ENCODE results near the gene DPP4.

The DPP4 gene

DNA sequence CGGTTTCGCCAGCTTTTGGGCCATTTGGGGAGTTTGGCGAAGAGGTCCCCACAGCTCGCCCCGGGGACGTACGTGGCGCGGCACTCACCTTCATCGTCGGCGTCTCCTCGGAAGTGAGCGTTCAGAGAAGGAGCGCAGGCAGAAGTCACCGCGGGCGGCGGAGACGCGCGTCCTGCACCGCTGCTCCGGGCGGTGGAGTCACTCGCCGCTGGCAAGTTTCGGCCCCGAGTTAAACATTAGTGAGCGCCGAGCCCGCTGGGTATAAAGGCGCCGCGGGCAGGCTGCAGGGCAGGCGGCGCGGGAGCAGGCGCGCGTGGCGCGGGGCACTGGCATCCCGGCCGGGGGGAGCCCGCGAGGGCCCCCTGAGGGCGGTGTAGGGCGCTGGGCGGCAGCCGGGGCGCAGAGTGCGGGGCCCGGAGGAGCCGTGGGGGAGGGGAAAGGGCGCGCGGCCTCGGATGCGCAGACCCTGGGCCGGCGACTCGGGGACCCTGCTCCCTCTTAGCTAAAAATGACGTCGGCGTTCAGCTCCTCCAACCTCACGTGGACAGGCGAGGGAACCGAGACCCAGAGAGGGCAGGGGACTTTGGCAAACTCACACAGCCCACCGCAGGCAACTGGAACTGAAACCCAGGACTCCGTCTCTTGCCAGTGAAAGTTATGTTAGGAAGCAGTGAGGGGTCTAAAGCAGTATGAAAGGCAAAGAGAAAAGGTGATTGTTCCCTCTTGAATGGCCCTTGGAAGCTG, at the start of gene DPP4:
TSS of gene DPP4 (minus strand) at position 328 of the 744 bp plus-strand sequence. CDS start at position 94, 234 bp downstream.
- DNase-seq, result peak; percentile 65

- DNase-seq, result no peak
Measured at GRCh38 chr2:162118166-162119031, 44.4 kb upstream of the DPP4 start.

DNA sequence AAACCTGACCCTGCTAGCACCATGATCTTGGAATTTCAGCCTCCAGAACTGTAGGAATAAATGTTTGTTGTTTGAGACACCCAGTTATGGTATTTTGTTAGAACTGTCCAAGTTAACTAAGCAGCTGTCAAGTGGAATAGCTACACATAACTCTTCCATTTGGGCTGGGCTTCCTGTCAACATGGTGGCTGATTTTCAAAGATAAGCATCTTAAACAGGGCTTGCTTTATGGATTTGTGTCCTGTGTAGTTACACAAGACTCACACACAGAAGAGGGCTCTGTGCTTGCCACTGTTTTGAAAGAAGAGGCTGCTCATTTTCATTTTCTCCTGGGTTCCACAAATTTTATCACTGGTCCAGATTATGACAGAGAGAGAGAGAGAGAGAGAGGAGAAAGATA, 42.3 kb upstream of the DPP4 start:
- no peak for DNase-seq

DNA sequence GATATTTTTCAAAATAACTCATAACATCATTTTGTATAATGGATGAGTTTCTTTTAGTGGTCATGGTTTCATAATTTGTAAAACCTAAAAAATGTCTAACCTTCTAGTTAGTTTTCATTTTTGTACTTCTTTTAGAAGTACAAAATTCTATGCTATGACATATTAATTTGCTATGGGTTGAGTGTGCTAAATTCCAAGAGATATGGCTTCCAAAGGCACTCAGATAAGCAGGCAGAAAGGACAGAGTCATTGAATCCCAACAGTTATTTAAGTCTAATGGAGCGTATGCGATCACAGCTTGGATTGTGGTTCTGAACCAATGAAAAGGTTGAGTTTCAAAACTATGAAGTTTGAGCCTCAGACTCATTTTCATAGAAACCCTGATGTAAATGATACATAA, 41.1 kb upstream of the DPP4 start:
- DNase-seq, result no peak

GRCh38 chr2:162114271-162114670, 40.3 kb upstream of the DPP4 start:
- no peak for DNase-seq

- DNase-seq, result peak; percentile 14
Measured at GRCh38 chr2:162113776-162114168, 39.8 kb upstream of the DPP4 start.

DNA sequence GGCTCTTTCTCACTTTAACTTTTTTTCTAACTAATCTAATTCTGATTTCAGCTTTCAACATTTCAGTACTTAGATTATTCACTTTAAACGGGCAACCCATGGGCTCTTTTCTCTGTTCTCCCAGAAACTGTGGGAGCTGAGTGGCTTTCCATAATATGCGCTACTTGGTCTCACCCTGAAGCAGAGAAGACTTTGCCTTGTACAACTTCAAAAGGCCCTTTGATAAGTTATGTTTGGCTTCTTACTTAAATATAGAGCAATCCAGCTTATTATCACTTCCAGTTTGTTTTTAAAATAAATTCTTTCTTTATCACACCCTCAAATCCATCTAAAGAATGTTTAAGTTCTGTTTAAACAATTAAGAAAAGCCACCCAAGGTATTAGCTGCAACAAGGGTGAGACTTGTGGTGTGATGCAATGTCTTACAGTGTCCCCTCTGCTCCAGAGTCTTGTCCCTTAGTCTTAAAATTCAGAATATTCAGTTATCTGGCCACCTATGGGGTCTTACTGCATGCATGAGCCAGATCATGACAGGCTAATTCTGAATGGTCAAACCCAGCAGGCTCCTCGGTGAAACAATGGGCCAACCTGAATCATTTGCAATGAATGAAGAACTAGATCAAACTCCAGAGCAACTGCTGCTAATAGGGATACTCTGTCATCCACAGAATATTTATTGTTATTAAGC, 39.2 kb upstream of the DPP4 start:
- no peak for DNase-seq

DNA sequence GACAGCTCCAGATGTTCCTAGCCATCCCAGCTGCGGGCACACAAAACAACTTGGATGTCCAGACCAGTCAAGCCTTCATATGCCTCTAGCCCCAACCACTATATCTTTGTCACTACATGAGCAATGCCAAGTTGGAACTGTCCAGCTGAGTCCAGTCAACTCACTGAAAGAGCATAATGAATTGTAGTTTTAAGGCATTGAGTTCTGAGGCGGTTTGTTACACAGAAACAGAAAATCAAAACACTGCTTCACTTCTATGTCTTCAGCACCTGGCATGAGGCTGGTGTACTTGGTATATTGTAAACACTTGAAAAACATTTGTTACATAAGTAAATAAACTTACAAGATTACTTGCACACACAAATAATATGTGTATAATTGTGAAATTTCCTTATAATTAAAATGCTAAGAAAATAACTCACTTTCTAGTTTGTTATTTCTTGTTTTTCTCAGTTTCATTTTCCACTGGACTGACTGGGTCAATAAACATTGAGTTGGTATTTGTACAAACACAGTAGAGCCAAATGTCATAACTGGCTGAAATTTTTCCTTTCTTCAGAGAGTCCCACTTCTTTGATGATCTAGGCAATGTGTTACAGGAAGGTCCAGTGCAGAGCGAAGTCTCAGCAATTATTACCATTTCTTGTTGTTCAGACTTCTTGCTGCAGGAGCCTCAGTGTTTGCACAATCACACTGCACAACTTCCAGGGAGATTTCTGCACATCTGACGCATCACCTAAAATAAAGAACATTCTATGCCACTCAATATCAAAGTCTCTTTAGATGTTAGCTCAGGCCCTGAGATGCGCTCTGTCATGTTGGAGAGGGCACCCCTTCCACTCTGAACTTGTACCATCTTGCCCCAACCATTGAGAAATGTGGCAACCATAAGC, 38.2 kb upstream of the DPP4 start:
- no peak for DNase-seq

DNA sequence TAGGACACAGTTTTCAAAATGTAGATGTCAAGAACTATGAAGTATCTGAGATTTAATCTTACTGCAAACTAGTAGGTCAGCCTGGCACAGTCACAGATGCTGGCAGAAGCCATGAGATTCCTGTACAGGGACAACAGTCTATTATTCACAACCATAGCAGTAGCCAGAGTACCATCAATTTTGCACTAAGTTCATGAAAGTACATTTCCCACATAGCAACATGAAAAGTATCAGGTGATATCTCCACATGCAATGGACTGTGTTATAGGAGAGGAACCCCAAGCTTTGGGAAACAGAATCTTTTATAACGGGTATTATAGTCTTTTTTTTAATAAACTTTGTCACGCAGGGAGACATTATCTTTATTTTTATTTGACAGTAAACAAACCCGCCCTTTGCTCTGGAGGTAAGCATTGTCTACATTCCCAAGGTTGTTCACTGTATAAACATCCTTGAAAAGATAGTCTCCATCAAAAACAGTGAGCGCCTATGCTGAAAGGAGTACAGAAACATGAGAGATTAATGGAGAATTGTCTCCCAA, 33.4 kb upstream of the DPP4 start:
- DNase-seq, result no peak

- no peak for DNase-seq
Measured at GRCh38 chr2:162106746-162107145, 32.7 kb upstream of the DPP4 start.

- no peak for DNase-seq
Measured at GRCh38 chr2:162106146-162106551, 32.1 kb upstream of the DPP4 start.

DNA sequence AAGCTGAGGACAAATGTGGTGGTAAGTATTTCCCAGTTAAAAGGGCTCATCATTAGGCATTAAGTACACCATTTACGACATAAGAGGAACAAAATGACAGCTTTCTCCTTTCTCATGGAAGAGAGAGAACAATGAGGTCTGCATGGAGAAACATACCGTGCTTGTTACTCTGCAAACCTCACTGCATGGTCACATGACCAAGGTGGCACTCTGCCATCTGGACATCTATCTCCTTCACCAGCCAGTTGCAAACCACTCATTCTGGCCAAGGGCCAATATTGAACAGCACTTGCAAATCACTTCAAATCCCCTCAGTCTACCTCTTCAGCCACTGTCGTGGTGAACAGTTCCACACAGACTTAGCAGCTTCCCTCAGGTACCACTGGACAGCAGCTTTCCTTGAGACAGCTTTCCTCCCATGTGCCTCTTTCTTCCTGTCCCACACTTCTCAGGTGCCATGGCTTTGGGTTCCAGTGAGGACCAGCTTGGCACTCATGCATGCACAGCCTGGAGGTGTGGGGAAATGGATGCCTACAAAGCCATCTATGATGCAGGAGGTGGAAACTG, 29.5 kb upstream of the DPP4 start:
- DNase-seq, result no peak

DNA sequence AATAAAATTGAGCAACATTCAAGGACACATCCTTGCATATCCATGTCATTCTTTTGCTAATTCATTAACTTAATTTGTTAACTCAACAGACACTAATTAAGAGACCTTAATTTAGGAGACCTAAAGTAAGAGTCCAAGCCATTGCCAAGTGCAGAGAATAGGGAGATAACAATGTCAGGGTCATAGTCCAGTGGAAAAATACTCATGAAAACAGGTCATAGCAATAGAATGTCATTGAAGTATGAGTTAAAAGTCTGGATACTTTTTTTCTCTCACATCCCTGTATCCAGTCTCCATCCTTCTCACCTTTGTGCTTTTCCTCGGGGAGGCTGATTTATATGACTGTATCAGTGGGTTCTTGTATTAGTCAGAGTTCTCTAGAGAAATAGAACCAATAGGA, 26.6 kb upstream of the DPP4 start:
- DNase-seq, result no peak

DNA sequence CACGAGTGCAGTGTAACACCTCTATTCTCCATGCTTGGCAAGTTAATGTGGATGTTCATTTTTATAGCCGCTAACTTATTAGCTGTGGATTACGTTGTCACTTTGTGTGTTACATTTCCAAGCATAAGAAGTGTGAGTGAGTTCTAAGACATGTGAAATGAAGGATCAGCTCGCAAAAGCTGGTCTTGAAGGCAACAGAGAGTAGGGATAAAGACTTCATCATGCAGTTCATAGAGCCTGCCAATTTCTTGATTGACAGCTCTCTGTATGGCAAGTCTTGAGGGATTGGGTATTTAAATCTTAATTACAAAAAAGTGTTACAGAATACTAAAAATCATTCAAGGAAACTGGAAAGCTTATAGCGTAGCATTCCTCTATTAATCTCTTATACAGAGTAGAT, 25.8 kb upstream of the DPP4 start:
- no peak for DNase-seq

DNA sequence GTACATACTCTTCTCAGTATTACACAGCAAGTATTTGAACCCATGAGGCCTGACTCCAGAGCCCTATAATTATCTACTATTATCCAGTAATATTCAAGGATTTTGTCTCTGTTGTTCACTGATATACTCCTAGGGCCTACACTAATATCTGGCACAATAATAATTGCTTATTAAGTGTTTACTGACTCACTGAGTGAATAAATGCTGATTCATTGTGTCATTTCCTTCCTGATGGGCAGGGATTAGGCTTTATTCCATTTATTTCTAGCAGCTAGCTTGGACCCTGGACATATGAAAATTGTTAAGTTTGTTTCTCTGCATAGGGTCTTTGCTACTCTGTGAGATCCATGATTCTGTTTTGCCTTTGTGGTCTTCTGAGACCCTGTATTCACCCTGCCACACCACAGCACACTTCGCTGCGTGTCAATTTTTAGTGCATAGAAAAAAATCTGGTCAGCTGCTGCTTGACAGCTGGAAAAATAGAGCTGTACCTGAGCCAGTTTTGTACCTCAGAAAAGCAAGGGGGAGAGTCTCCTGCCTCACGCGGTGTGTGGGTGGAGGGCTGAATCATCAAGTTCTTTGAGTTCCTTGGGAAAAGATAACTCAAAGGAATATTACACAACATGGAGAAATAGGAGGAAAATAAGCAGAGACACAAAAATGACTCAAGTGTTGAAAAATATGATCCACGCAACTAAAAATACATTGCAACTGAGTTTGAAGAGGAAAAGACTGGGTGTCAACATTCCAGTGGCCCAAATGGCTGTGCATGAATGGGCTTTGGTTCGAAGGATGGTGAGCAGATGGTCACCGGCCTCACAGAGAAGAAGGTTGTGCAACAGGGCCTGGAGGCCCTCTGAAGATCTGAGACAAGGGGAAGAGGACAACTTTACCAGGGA, 18.9 kb upstream of the DPP4 start:
- DNase-seq, result no peak

DNA sequence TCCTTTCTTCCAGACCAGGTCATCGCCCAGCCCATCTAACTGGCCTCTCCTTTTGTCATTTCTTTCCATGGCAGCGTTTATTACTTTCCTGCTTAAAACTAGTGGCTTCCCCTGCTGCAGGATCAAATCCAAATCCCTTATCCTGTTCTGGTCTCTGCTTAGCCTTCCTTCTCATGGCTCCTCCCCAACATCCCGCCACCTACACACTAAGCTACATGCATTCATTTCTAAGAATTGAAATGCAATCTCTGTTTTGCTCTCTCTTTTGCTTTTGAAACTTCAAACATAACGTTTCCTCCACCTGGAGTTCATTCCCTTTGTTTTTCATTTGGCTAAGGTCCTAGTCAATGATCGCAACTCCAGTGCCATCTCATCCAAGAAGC, 18.0 kb upstream of the DPP4 start:
- DNase-seq, result no peak

DNA sequence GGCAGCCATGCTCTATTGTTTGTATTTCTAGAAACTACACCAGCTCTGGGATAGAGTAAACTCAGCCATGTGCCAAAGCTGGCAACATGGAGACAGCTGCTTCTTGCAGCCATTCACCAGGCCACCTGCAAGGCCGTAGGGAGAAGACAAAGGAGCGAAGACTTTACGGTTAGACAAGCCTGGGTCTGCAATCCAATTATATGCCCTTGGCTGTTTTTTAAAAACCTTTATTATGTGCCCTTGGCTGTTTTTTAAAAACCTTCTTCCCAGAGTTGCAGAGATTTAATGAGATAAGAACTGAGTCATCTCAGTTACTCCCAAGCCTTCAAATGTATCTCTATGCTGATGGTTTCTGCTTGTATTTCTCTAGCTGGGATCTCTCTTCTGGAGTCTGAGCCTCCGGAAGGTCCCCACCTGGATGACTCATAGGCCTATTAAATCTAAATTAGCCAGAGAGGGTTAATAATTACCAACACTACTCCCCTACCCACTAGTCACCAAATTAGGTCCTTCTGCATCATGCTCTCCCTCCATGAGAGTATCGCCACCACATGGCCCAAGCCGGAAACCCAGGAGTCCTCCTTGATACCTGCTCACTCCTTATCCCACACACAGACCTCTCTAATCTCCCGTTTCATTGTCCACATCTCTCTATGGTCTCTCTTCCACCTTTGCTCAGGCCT, 17.5 kb upstream of the DPP4 start:
- DNase-seq, result no peak

DNA sequence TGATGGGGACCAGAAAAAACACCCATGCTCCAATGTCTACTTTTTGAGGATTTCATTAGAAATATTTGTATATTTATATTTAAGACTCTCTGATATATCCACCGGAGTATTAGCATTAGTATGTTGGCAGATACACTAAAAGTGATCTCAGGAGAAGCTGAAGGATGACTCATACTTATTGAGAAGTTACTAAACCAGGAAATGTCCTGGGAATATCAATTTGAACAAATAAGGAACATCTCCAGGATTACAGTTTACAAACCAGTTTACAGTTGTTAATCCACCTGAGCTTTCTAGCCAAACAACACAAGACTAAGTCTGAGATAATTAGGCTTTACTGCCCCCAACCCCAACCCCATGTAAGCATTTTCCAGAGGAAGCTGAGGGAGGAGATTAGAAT, 16.1 kb upstream of the DPP4 start:
- DNase-seq, result no peak

DNA sequence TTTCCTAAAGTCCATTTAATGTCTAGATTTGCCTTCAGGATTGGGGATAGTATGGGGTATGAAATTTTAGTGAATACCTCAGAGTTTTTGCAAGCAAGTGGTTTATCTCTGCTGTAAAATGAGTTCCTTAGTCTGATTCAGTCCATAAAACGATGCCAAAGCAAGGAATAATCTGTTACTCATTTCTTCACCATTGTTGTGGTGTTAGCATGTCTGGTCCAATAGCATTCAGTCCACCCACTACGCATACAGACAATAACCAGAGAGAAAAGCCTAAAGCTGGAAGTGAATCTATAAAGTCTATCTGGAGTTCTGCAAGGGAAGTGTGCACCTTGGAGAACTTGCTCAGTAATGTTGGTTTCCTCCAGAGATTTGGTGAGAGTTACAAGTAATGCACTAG, 12.9 kb upstream of the DPP4 start:
- DNase-seq, result no peak

Measured in activated CD4-positive, alpha-beta T cell treated with anti-CD3 and anti-CD28 coated beads, Interleukin-10, Interleukin-2, amounts not matched to agents 100 ng/mL and 50 ng/mL, durations not matched to agents 16 hours and 8 hours (primary cell).